Activated T-helper 1 cell treated with anti-CD3 and anti-CD28 coated beads, Interleukin-12 subunit alpha, Interleukin-12 subunit beta, Interleukin-2, Interleukin-4 antibody, amounts not matched to agents 30 ng/mL and 10 ng/mL and 1 ng/mL, durations not matched to agents 14 hours and 24 hours and 36 hours (primary cell): ENCODE results near the gene IQGAP1. TPM values are rescaled to one million over a fixed set of nuclear protein-coding genes. Genes with fewer than 3 reads are reported as not detected.

Experiments
- DNase-seq: peaks from one replicate; pipeline ENCODE4 v3.0.0; 2021; ENCODE audit warnings: low spot score
- H3K27ac Mint-ChIP-seq: one replicate; pipeline ENCODE4 v1.8.0; 2021; ENCODE audit warnings: mild to moderate bottlenecking, mixed read lengths
- H3K27me3 Mint-ChIP-seq: one replicate; pipeline ENCODE4 v1.8.0; 2022; ENCODE audit warnings: mild to moderate bottlenecking, moderate library complexity, mixed read lengths; ENCODE audit not compliant: insufficient read depth
- H3K36me3 Mint-ChIP-seq: one replicate; pipeline ENCODE4 v1.8.0; 2021; ENCODE audit warnings: low read depth, mixed read lengths
- H3K4me1 Mint-ChIP-seq: one replicate; pipeline ENCODE4 v1.8.0; 2021; ENCODE audit warnings: low read depth, mixed read lengths
- H3K4me3 Mint-ChIP-seq: one replicate; pipeline ENCODE4 v1.8.0; 2021; ENCODE audit warnings: mild to moderate bottlenecking, moderate library complexity, mixed read lengths
- H3K9me3 Mint-ChIP-seq: one replicate; pipeline ENCODE4 v1.8.0; 2021; ENCODE audit warnings: mixed read lengths
- intact Hi-C: fragments of 100-400 bp; cut with micrococcal nuclease; formaldehyde crosslinking; loops from one replicate; pipeline ENCODE4 v1.15.1; 2024
- total RNA-seq: library from RNA; stranded (reverse); gene quantifications from 2 replicates; pipeline ENCODE4 v1.2.3, GENCODE V29; 2022

IQGAP1 gene
- total RNA-seq, 1 donor from 2014 or later, result 149 TPM

DNA sequence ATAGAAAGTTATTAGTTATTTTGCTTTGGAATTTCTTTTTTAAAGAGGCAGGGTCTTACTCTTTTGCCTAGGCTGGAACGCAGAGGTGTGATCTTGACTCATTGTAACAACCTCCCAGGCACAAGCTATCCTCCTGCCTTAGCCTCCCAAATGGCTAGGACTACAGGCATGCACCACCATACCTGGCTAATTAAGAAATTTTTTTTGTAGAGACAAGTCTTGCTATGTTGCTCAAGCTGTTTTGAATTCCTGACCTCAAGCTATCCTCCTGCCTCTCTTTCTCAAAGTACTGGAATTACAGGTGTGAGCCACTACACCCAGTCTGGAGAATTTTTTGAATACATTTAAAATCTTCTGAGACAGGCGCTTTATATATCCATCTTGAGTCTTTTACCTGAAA is 49.5 kb downstream of the IQGAP1 start:
- no peaks in the 10 kb centered on the region for H3K27me3 Mint-ChIP-seq
- no peak overlapping the region for H3K27ac Mint-ChIP-seq
- intact Hi-C loops, result loop anchor here (5.0 kb wide), 1 partner anchor 75 kb away; no protein-coding TSS in a partner anchor
- peaks cover 25% of the 10 kb centered on the region for H3K4me1 Mint-ChIP-seq
- H3K36me3 Mint-ChIP-seq, result peaks cover 56% of the 10 kb centered on the region
- no peak overlapping the region for H3K4me3 Mint-ChIP-seq
- H3K9me3 Mint-ChIP-seq, result no peaks in the 10 kb centered on the region
- DNase-seq, result no peak

DNA sequence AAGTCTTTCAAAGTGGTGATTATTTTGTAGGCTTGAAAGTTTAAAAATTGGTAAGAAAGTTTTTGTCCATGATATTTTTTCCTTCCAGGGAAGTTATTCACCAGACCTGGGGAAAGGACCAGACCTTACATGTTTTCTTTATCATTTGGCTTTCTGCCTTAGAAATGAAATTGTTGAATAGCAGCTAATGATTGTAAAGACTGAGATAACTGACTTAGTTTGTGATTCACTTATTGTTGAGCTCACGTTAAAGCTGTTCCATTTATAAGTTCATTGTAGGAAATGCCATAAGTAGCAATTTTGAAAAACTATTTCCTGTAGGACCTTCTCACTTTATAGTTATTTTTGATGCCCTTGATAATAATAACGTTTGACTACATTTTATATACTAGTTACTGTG is 51.9 kb downstream of the IQGAP1 start:
- H3K27me3 Mint-ChIP-seq, result no peaks in the 10 kb centered on the region
- intact Hi-C loops, result loop anchor here (5.0 kb wide), 1 partner anchor 78 kb away; no protein-coding TSS in a partner anchor
- H3K27ac Mint-ChIP-seq, result no peak overlapping the region
- no peak overlapping the region for H3K4me3 Mint-ChIP-seq
- H3K4me1 Mint-ChIP-seq, result peaks cover 23% of the 10 kb centered on the region
- peaks cover 43% of the 10 kb centered on the region for H3K36me3 Mint-ChIP-seq
- no peaks in the 10 kb centered on the region for H3K9me3 Mint-ChIP-seq
- DNase-seq, result no peak

DNA sequence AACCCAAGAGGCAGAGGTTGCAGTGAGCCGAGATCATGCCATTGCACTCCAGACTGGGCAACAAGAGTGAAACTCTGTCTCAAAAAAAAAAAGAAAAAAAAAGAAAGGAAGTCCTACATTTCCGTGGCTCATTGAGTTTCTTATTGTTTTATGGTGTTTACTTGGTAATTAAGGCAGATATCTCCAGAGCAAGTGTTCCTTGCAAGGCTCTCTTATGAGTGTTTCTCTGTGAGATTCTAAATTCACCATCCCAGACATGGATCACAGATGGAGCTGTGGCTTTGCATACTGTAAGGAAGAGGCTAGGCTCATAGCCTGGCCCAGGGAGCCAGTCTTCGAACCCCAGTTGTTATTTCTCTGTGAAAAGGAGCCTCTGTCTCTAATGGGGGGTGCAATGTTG is 53.0 kb downstream of the IQGAP1 start:
- DNase-seq, result no peak
- Mint-ChIP-seq H3K9me3 (no peaks in the 10 kb centered on the region), H3K36me3 (peaks cover 42% of the 10 kb centered on the region), H3K27ac (no peak overlapping the region), H3K4me1 (peaks cover 16% of the 10 kb centered on the region), H3K27me3 (no peaks in the 10 kb centered on the region), H3K4me3 (no peak overlapping the region)
- intact Hi-C loops, result no loop called here

DNA sequence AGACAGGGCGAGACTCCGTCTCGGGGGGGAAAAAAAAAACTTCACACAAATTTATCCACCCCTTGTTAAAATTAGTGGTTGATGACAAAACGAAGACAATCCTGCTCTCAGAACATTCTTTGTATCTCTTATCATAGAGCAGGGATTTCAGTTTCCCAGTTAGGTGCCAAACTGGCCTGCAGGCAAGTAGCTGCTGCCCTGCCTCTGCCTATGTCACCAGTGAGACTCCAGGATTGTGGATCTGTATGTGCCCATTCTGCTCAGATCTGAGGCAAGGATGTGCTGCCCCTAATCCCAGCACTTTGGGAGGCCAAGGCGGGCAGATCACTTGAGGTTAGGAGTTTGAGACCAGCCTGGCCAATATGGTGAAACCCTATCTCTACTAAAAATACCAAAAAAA is 54.4 kb downstream of the IQGAP1 start:
- Mint-ChIP-seq H3K27me3 (no peaks in the 10 kb centered on the region), H3K4me1 (peaks cover 7% of the 10 kb centered on the region), H3K4me3 (no peak overlapping the region), H3K9me3 (no peaks in the 10 kb centered on the region), H3K27ac (no peak overlapping the region), H3K36me3 (peaks cover 42% of the 10 kb centered on the region)
- intact Hi-C loops, result no loop called here
- no peak for DNase-seq

DNA sequence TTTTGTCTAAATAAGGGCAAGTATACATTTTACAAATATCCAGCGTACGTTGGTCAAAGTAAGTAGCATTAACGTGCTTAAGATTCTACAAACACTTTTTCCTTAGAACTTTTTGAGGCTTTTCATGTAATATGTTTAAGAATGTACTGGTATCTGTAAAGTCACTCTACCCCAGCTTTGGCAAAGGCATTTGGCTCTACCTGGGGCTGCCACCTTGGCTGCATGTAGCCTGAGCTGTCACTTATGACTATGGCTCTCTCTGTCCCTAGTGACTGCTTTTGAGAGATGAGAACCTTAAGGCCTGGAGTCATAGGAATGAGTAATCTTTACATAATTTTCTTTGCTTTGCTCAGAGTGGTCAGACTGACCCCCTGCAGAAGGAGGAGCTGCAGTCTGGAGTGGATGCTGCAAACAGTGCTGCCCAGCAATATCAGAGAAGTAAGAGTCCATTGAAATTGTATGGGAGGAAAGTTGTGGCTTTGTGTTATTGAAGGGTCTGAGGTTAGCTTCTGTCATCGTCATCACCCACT is 61.2 kb downstream of the IQGAP1 start:
- H3K4me1 Mint-ChIP-seq, result no peaks in the 10 kb centered on the region
- no peaks in the 10 kb centered on the region for H3K9me3 Mint-ChIP-seq
- no peak overlapping the region for H3K4me3 Mint-ChIP-seq
- H3K36me3 Mint-ChIP-seq, result peaks cover 58% of the 10 kb centered on the region
- H3K27me3 Mint-ChIP-seq, result no peaks in the 10 kb centered on the region
- no peak for DNase-seq
- intact Hi-C loops, result loop anchor here (5.0 kb wide), 1 partner anchor 33 kb away; no protein-coding TSS in a partner anchor
- no peak overlapping the region for H3K27ac Mint-ChIP-seq

DNA sequence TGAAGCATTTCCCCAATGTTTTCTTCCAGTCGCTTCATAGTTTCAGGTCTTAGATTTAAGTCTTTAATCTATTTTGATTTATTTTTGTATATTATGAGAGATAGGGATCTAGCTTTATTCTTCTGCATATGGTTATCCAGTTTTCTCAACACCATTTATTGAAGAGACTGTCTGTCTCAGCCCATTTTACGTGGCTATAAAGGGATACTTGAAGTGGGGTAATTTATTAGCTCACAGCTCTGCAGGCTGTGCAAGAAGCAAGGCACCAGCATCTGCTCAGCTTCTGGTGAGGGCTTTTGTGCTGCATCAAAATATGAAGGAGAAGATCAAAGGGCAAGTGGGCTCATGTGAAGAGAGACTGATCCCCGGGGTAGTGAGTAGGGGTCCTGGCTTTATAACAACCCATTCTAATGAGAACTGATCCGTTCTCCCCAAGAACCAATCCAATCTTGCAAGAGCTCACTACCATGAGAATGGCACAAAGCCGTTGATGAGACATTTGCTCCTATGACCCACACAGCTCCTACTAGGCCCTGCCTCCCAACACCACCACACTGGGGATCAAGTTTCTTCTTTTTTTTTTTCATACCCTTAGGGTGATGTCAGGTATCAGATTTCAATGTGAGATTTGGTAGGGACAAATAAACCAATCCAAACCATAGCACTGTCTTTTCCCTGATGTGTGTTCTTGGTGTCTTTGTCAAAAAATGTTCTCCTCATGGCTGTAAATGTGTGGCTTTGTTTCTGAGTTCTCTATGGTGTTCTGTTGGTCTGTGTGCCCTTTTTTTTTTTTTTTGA is 63.2 kb downstream of the IQGAP1 start:
- Mint-ChIP-seq H3K4me3 (no peak overlapping the region), H3K36me3 (peaks cover 60% of the 10 kb centered on the region), H3K27me3 (no peaks in the 10 kb centered on the region), H3K27ac (peak overlapping the region; percentile 32), H3K9me3 (no peaks in the 10 kb centered on the region), H3K4me1 (no peaks in the 10 kb centered on the region)
- intact Hi-C loops, result no loop called here
- no peak for DNase-seq

DNA sequence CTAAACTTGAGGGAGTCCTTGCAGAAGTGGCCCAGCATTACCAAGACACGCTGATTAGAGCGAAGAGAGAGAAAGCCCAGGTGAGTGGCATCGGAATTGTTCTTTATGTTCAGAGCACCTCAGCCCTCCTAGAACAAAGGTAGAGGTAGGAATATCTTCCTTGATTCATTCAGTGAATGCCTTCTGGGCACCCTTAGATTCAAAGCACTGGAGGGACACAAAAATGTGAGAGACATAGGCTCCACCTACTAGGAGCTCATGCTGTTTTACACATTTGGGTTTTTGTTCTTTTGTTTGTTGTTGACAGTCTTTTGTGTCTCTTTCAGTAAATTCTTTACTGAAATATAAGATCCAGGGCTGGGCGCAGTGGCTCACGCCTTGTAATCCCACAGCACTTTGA is 68.2 kb downstream of the IQGAP1 start:
- peaks cover 61% of the 10 kb centered on the region for H3K36me3 Mint-ChIP-seq
- H3K27me3 Mint-ChIP-seq, result no peaks in the 10 kb centered on the region
- no peak overlapping the region for H3K4me3 Mint-ChIP-seq

DNA sequence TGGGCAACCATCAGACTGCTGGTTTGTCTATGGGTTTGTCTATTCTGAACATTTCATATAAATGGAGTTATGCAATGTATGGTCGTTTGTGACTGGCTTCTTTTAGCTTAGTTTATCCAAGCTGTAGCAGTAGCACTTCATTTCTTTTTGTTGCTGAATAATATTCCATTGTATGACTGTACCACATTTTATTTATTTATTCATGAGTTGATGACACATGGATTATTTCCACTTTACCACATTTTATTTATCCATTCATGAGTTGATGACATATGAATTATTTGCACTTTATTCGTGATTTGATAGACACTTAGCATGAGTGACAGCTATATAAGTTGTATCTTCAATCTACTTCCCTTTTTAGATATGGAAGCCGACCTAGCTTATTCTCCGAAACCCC is 70.0 kb downstream of the IQGAP1 start:
- no peak for DNase-seq
- Mint-ChIP-seq H3K4me3 (no peak overlapping the region), H3K9me3 (no peaks in the 10 kb centered on the region), H3K4me1 (peaks cover 27% of the 10 kb centered on the region), H3K36me3 (peaks cover 59% of the 10 kb centered on the region), H3K27ac (peak overlapping the region; percentile 20), H3K27me3 (no peaks in the 10 kb centered on the region)
- intact Hi-C loops, result no loop called here

More for the DNA sequence above, 68.2 kb downstream of the IQGAP1 start:
- Mint-ChIP-seq H3K9me3 (no peaks in the 10 kb centered on the region), H3K4me1 (peaks cover 18% of the 10 kb centered on the region), H3K27ac (no peak overlapping the region)
- intact Hi-C loops, result no loop called here
- DNase-seq, result no peak

DNA sequence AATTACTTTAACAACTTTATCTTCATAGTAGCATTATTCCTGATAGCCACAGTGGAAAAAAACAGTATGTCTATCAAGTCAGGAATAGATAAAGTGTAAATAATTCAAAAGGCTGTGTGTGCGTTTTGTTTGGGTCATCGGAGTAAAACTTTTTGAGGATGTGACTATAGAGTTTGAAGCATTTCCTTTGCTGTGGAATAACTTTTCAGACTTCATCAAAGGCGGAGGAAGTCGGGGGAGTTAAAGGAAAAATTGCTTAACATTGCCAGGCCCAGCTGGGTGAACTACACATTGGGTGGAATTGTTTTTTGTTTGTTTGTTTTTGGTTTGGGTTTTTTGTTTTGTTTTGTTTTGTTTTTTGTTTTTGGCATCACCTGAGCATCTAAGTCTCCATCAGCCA is 71.3 kb downstream of the IQGAP1 start:
- peaks cover 39% of the 10 kb centered on the region for H3K4me1 Mint-ChIP-seq
- H3K27ac Mint-ChIP-seq, result peak overlapping the region; percentile 42
- H3K9me3 Mint-ChIP-seq, result no peaks in the 10 kb centered on the region
- no peaks in the 10 kb centered on the region for H3K27me3 Mint-ChIP-seq
- intact Hi-C loops, result no loop called here
- no peak overlapping the region for H3K4me3 Mint-ChIP-seq
- no peak for DNase-seq
- peaks cover 57% of the 10 kb centered on the region for H3K36me3 Mint-ChIP-seq

DNA sequence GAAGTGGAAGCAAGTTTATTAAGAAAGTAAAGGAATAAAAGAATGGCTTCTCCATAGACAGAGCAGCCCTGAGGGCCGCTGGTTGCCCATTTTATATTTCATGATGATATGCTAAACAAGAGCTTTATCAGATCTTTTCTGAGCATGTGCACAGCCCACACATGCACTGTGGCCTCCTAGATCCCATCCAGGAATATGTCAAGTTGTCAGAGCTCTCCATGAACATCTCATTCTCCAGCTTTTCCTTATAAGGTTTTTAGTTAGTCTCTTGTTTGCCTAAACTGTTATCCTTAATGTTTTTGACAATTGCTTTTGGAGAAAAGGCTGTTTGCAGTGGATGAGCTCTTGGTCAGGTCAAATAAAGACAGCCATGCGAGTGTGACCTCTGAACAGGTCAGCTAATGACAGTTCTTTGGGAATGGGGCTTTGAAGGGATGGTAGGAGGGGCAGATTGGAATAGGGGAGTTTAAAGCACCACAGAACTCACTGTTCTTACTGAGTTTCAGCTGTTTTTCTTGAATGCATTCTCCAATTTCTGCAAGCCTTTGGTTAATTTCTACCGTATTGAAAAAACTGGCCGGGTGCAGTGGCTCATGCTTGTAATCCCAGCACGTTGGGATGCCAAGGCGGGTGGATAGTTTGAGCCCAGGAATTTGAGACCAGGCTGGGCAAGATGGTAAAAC is 72.2 kb downstream of the IQGAP1 start:
- Mint-ChIP-seq H3K36me3 (peaks cover 52% of the 10 kb centered on the region), H3K4me1 (peaks cover 39% of the 10 kb centered on the region), H3K27ac (no peak overlapping the region), H3K27me3 (no peaks in the 10 kb centered on the region), H3K4me3 (no peak overlapping the region), H3K9me3 (no peaks in the 10 kb centered on the region)
- intact Hi-C loops, result loop anchor here (5.0 kb wide), 1 partner anchor 38 kb away; no protein-coding TSS in a partner anchor
- no peak for DNase-seq

DNA sequence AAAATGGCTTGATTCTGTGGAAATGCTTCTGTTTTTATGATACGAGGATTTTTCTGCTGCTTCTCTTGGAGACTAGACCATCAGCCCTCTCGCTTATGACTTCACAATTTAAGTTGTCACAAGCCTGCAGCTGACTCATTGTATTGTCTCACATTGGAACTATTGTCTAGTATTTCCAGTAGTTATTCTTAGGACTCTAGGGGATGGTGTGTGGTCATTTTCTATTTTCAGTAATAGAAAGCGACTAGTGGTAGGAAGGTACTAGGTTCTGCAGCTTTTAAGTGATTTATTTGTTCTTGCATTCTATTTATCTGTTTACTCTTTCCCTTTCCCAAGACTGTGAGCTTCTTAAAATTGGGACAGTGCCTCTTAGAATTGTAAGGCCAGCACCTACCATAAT is 75.3 kb downstream of the IQGAP1 start:
- peaks cover 55% of the 10 kb centered on the region for H3K36me3 Mint-ChIP-seq
- peaks cover 34% of the 10 kb centered on the region for H3K4me1 Mint-ChIP-seq
- no peaks in the 10 kb centered on the region for H3K9me3 Mint-ChIP-seq
- intact Hi-C loops, result loop anchor here (5.0 kb wide), 1 partner anchor 41 kb away; no protein-coding TSS in a partner anchor
- H3K27ac Mint-ChIP-seq, result peak overlapping the region; percentile 3
- H3K4me3 Mint-ChIP-seq, result no peak overlapping the region
- no peaks in the 10 kb centered on the region for H3K27me3 Mint-ChIP-seq
- no peak for DNase-seq

GRCh38 chr15:90465140-90465929 is 77.3 kb downstream of the IQGAP1 start:
- H3K27ac Mint-ChIP-seq, result peak overlapping the region; percentile 49
- no peaks in the 10 kb centered on the region for H3K27me3 Mint-ChIP-seq
- DNase-seq, result no peak

More at GRCh38 chr15:90465140-90465929, 77.3 kb downstream of the IQGAP1 start:
- no peaks in the 10 kb centered on the region for H3K9me3 Mint-ChIP-seq
- intact Hi-C loops, result no loop called here
- H3K4me3 Mint-ChIP-seq, result no peak overlapping the region
- H3K4me1 Mint-ChIP-seq, result peaks cover 32% of the 10 kb centered on the region
- H3K36me3 Mint-ChIP-seq, result peaks cover 49% of the 10 kb centered on the region
